ENCODE data around the gene ETV6.

Gene ETV6

DNA sequence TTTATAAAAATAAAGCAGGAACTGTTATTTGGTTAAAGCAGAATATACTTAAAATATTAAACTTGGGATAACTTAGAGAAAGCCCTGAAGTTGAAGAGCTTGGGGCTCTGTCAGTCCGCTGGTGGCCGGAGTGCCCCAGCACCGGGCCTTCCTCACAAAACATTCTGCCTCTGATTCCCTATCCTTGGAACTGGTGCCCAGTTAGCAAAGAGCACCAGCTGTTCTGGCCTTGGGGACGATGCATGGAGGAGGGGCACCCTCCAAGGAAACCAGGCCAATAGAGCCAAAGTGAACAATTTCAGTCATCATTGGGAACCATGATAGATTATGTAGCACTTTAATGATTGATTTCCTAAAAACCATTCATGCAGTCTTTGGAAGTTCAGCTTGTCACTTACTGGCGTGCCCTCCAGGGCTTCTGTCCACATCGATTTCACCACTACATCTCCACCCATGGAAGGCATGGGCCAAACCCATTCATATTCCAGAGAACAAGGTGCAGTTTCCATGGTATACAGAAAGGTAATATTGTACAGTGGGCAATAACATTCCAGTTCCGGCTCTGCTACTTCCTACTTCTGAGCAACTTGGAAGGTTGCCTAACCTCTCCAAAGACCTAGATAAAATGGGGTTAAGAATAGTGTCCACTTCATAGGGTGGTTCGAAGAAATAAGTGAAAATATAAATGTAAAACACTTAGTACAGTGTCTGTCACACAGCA lies 145.9 kb downstream of the ETV6 start:
- no peak for TF ChIP-seq POLR2AphosphoS5 (IDR thresholded peaks at IDR 0.05; ENCODE audit: low read depth, low read length)
- no peak for TF ChIP-seq FOXP2 (optimal IDR thresholded peaks at IDR 0.05; ENCODE audit: borderline replicate concordance, extremely low read depth, extremely low read length, insufficient read depth)
- TF ChIP-seq SIN3A (IDR thresholded peaks at IDR 0.05; ENCODE audit: borderline replicate concordance, insufficient read depth, low read length) = no peak
- no peak for TF ChIP-seq REST (IDR thresholded peaks at IDR 0.05; ENCODE audit: insufficient read depth in 1 of 2, low read depth in 2 of 2, low read length in 2 of 2)
- TF ChIP-seq TAF1 (IDR thresholded peaks at IDR 0.05; ENCODE audit: borderline replicate concordance, insufficient read depth, low read length) = no peak

- TF ChIP-seq REST (IDR thresholded peaks at IDR 0.05; ENCODE audit: insufficient read depth in 1 of 2, low read depth in 2 of 2, low read length in 2 of 2) = no peak
- TF ChIP-seq POLR2AphosphoS5 (IDR thresholded peaks at IDR 0.05; ENCODE audit: low read depth, low read length) = no peak
- no peak for TF ChIP-seq FOXP2 (optimal IDR thresholded peaks at IDR 0.05; ENCODE audit: borderline replicate concordance, extremely low read depth, extremely low read length, insufficient read depth)
- TF ChIP-seq SIN3A (IDR thresholded peaks at IDR 0.05; ENCODE audit: borderline replicate concordance, insufficient read depth, low read length) = no peak
- no peak for TF ChIP-seq TAF1 (IDR thresholded peaks at IDR 0.05; ENCODE audit: borderline replicate concordance, insufficient read depth, low read length)
Measured at GRCh38 chr12:11795913-11796459, 146.5 kb downstream of the ETV6 start.

DNA sequence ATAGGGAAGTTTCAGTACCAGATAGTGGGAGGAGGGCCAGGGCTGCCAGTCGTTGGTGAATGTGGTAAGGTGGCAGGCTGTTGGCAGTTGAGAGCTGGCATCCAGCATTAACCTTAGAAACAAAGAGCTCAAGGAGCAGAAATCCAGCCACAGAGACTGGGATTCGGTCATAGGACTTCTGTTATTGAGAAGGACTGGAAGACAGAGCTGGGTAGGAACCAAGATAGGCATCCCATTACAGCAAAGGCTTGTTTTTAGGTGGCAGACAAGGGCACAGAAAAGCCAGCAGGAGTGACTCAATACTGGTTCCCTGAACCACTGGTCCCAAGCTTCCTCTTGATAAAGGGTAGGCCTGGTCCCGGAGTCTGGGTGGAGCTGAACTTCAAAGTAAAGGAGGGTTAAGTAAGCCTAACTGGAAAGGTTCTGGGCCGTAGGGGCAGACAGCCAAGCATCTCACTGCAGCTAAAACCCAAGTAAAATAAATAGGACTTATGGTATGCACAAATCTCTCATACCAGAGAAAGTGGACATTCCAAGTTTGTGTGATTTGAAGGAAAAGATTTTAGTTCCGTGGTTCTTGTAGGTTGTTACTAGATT lies 147.9 kb downstream of the ETV6 start:
- TF ChIP-seq SIN3A (IDR thresholded peaks at IDR 0.05; ENCODE audit: borderline replicate concordance, insufficient read depth, low read length) (no peak), TAF1 (IDR thresholded peaks at IDR 0.05; ENCODE audit: borderline replicate concordance, insufficient read depth, low read length) (no peak)

- TF ChIP-seq FOXP2 (optimal IDR thresholded peaks at IDR 0.05; ENCODE audit: borderline replicate concordance, extremely low read depth, extremely low read length, insufficient read depth) (no peak), TAF1 (IDR thresholded peaks at IDR 0.05; ENCODE audit: borderline replicate concordance, insufficient read depth, low read length) (no peak), REST (IDR thresholded peaks at IDR 0.05; ENCODE audit: insufficient read depth in 1 of 2, low read depth in 2 of 2, low read length in 2 of 2) (no peak), SIN3A (IDR thresholded peaks at IDR 0.05; ENCODE audit: borderline replicate concordance, insufficient read depth, low read length) (no peak), POLR2AphosphoS5 (IDR thresholded peaks at IDR 0.05; ENCODE audit: low read depth, low read length) (no peak)
Measured at GRCh38 chr12:11798006-11798708, 148.7 kb downstream of the ETV6 start.

- TF ChIP-seq POLR2AphosphoS5 (IDR thresholded peaks at IDR 0.05; ENCODE audit: low read depth, low read length) (peak; percentile 70), SIN3A (IDR thresholded peaks at IDR 0.05; ENCODE audit: borderline replicate concordance, insufficient read depth, low read length) (no peak; the same call in 1 of the 2 replicates), REST (IDR thresholded peaks at IDR 0.05; ENCODE audit: insufficient read depth in 1 of 2, low read depth in 2 of 2, low read length in 2 of 2) (peak in 1 of 2 experiments; percentile 77; a peak in 2 of 4 replicates)
Measured at GRCh38 chr12:11798856-11799501, 149.5 kb downstream of the ETV6 start.
